Smooth muscle cell (in vitro differentiated cells): ENCODE results near the gene FRMD3. TPM values are rescaled to one million over a fixed set of nuclear protein-coding genes. Genes with fewer than 3 reads are reported as not detected.

Source experiments
- DNase-seq: peaks from one replicate; lab custom pipeline; 2025; ENCODE audit not compliant: unreplicated experiment; lab: John Stamatoyannopoulos, UW
- H2AFZ ChIP-seq: fragments of 200-600 bp; sonication (generic); 2 replicates; pipeline ENCODE4 v1.6.0; 2016; ENCODE audit warnings: antibody characterized with exemption, low read depth, mild to moderate bottlenecking
- H3F3A ChIP-seq: fragments of 200-600 bp; sonication (generic); 2 replicates; pipeline ENCODE4 v1.6.0; 2017; ENCODE audit warnings: antibody characterized with exemption, low read depth
- H3K27ac ChIP-seq: fragments of 200-600 bp; sonication (generic); 2 replicates; pipeline ENCODE4 v1.5.1; 2016; ENCODE audit warnings: low read depth, mild to moderate bottlenecking
- H3K27me3 ChIP-seq: fragments of 200-600 bp; sonication (generic); 2 replicates; pipeline ENCODE4 v1.6.1; 2016; ENCODE audit warnings: low read depth, mild to moderate bottlenecking
- H3K36me3 ChIP-seq: fragments of 200-600 bp; sonication (generic); 2 replicates; pipeline ENCODE4 v1.5.1; 2016; ENCODE audit warnings: low read depth
- H3K4me1 ChIP-seq: fragments of 200-600 bp; sonication (generic); 2 replicates; pipeline ENCODE4 v1.5.1; 2016; ENCODE audit warnings: low read depth
- H3K4me2 ChIP-seq: fragments of 200-600 bp; sonication (generic); 2 replicates; pipeline ENCODE4 v1.6.0; 2016; ENCODE audit warnings: mild to moderate bottlenecking
- H3K4me3 ChIP-seq: fragments of 200-600 bp; sonication (generic); 2 replicates; pipeline ENCODE4 v1.5.1; 2016; ENCODE audit warnings: mild to moderate bottlenecking
- H3K79me2 ChIP-seq: fragments of 200-600 bp; sonication (generic); 2 replicates; pipeline ENCODE4 v1.6.0; 2016; ENCODE audit warnings: low read depth, mild to moderate bottlenecking
- H3K9ac ChIP-seq: fragments of 200-600 bp; sonication (generic); 2 replicates; pipeline ENCODE4 v1.6.0; 2016; ENCODE audit warnings: low read depth
- H3K9me3 ChIP-seq: fragments of 200-600 bp; sonication (generic); replicated peaks from 2 replicates; pipeline ENCODE4 v1.5.1; 2016; ENCODE audit warnings: low read depth
- H4K20me1 ChIP-seq: fragments of 200-600 bp; sonication (generic); 2 replicates; pipeline ENCODE4 v1.6.0; 2016; ENCODE audit warnings: low read depth
- CTCF ChIP-seq: fragments of 200-600 bp; sonication (generic); IDR thresholded peaks from 2 replicates; pipeline ENCODE4 v1.5.1; 2017; ENCODE audit warnings: borderline replicate concordance, mild to moderate bottlenecking, antibody characterized with exemption; ENCODE audit not compliant: insufficient read depth, poor library complexity, severe bottlenecking
- WGBS: methylation state at CpG from one replicate; pipeline ENCODE4 v1.1.7; 2016; ENCODE audit warnings: low lambda C conversion rate; 5-methylcytosine and 5-hydroxymethylcytosine counted together
- polyA plus RNA-seq: library from polyadenylated mRNA; unstranded; fragments of >200 nt; fragmentation: Nextera tagmentation; extraction: Ambion mirVana; gene quantifications from 2 replicates; pipeline ENCODE4 v1.2.1, GENCODE V29; 2016
- total RNA-seq: library from RNA; depleted of rRNA; stranded (reverse); fragments of >200 nt; gene quantifications from 2 replicates; pipeline ENCODE4 v1.2.3, GENCODE V29; 2014

Gene FRMD3
- total and polyA plus RNA-seq, 2 experiments from 2014 or later, result 0.72 to 2.8 TPM

GRCh38 chr9:83505282-83505681 is 32.9 kb downstream of the FRMD3 start:
- H3K79me2 ChIP-seq, result no peaks in the 10 kb centered on the region

GRCh38 chr9:83503866-83504265 is 34.3 kb downstream of the FRMD3 start:
- no peak for DNase-seq

More at GRCh38 chr9:83505282-83505681, 32.9 kb downstream of the FRMD3 start:
- H3K36me3 ChIP-seq, result no peaks in the 10 kb centered on the region
- no peak overlapping the region for H3K4me3 ChIP-seq
- WGBS, result 75% methylated on average over 4 of the region's 4 CpGs
- TF ChIP-seq CTCF, result no peak
- no peak overlapping the region for H3K9ac ChIP-seq
- no peak overlapping the region for H3K27ac ChIP-seq
- no peaks in the 10 kb centered on the region for H3K27me3 ChIP-seq
- no peak overlapping the region for H2AFZ ChIP-seq
- DNase-seq, result no peak
- H3F3A ChIP-seq, result no peaks in the 10 kb centered on the region
- H3K4me1 ChIP-seq, result peaks cover 5% of the 10 kb centered on the region
- no peak overlapping the region for H3K4me2 ChIP-seq
- H3K9me3 ChIP-seq, result no peaks in the 10 kb centered on the region
- no peaks in the 10 kb centered on the region for H4K20me1 ChIP-seq

GRCh38 chr9:83501565-83501964 is 36.6 kb downstream of the FRMD3 start:
- Histone ChIP-seq H4K20me1 (no peaks in the 10 kb centered on the region), H3K27me3 (no peaks in the 10 kb centered on the region), H3K9me3 (no peaks in the 10 kb centered on the region), H3F3A (no peaks in the 10 kb centered on the region), H2AFZ (no peak overlapping the region), H3K4me2 (no peak overlapping the region), H3K36me3 (no peaks in the 10 kb centered on the region), H3K79me2 (no peaks in the 10 kb centered on the region), H3K27ac (no peak overlapping the region), H3K4me3 (no peak overlapping the region), H3K9ac (no peak overlapping the region), H3K4me1 (no peaks in the 10 kb centered on the region)
- WGBS, result 77% methylated on average over 3 of the region's 3 CpGs
- DNase-seq, result no peak
- no peak for TF ChIP-seq CTCF

More at GRCh38 chr9:83503866-83504265, 34.3 kb downstream of the FRMD3 start:
- Histone ChIP-seq H3K4me1 (no peaks in the 10 kb centered on the region), H3K9ac (no peak overlapping the region), H3K4me2 (no peak overlapping the region), H3K4me3 (no peak overlapping the region), H3F3A (no peaks in the 10 kb centered on the region), H3K27me3 (no peaks in the 10 kb centered on the region), H3K36me3 (no peaks in the 10 kb centered on the region), H3K9me3 (no peaks in the 10 kb centered on the region), H2AFZ (no peak overlapping the region), H3K79me2 (no peaks in the 10 kb centered on the region), H4K20me1 (no peaks in the 10 kb centered on the region), H3K27ac (no peak overlapping the region)
- no peak for TF ChIP-seq CTCF
- 88% methylated on average over 6 of the region's 6 CpGs for WGBS

GRCh38 chr9:83497441-83497840 is 40.8 kb downstream of the FRMD3 start:
- H3K79me2 ChIP-seq, result no peaks in the 10 kb centered on the region
- H3K4me3 ChIP-seq, result no peak overlapping the region
- H3K9ac ChIP-seq, result no peak overlapping the region
- no peaks in the 10 kb centered on the region for H3K27me3 ChIP-seq
- TF ChIP-seq CTCF, result no peak
- H3K4me1 ChIP-seq, result no peaks in the 10 kb centered on the region
- H3F3A ChIP-seq, result no peaks in the 10 kb centered on the region
- H4K20me1 ChIP-seq, result no peaks in the 10 kb centered on the region
- H3K36me3 ChIP-seq, result no peaks in the 10 kb centered on the region
- no peak overlapping the region for H2AFZ ChIP-seq
- no peak for DNase-seq
- no peak overlapping the region for H3K4me2 ChIP-seq
- H3K27ac ChIP-seq, result no peak overlapping the region
- no peaks in the 10 kb centered on the region for H3K9me3 ChIP-seq
- WGBS, result 94% methylated on average over 3 of the region's 3 CpGs
